ENCODE results near the gene GAREM1. TPM values are rescaled to one million over a fixed set of nuclear protein-coding genes. Genes with fewer than 3 reads are reported as not detected.

The GAREM1 gene
- total RNA-seq, 3 donors from 2014 or later = 14.5 to 29.0 (median 19.6) TPM

GRCh38 chr18:32317651-32318050 lies 153.0 kb downstream of the GAREM1 start:
- no peaks in the 10 kb centered on the region for H3K4me1 ChIP-seq (ENCODE audit: low read depth)
- DNase-seq (no peak), ATAC-seq (no peak)
- no peaks in the 10 kb centered on the region for H3K36me3 ChIP-seq (ENCODE audit: low read depth)
- H3K4me3 ChIP-seq = no peak overlapping the region
- TF ChIP-seq, protein P1, sequence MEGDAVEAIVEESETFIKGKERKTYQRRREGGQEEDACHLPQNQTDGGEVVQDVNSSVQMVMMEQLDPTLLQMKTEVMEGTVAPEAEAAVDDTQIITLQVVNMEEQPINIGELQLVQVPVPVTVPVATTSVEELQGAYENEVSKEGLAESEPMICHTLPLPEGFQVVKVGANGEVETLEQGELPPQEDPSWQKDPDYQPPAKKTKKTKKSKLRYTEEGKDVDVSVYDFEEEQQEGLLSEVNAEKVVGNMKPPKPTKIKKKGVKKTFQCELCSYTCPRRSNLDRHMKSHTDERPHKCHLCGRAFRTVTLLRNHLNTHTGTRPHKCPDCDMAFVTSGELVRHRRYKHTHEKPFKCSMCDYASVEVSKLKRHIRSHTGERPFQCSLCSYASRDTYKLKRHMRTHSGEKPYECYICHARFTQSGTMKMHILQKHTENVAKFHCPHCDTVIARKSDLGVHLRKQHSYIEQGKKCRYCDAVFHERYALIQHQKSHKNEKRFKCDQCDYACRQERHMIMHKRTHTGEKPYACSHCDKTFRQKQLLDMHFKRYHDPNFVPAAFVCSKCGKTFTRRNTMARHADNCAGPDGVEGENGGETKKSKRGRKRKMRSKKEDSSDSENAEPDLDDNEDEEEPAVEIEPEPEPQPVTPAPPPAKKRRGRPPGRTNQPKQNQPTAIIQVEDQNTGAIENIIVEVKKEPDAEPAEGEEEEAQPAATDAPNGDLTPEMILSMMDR (IDR thresholded peaks at IDR 0.05) = no peak
- H3K9me3 ChIP-seq = no peaks in the 10 kb centered on the region
- intact Hi-C loops (cut with DNase I, micrococcal nuclease) = no loop called here

DNA sequence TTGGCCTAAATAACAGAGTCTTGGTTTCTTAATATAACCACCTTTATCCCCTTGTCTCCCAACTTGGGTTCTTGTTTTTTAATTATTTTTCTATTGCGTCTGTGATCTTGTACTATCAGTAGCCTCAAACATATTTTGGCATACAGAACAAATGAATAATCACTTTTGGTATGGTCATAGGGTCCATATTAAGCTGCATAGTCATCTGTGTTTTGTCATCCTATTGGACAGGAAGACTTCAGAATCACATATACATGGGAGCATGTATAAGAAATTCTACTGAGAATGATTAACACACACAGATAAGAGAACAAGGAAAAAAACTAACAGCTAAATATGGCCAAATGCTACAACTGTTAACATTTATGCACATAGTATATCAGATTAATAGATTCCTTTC lies 154.8 kb downstream of the GAREM1 start:
- TF ChIP-seq, protein P1 (IDR thresholded peaks at IDR 0.05) = no peak
- no peaks in the 10 kb centered on the region for H3K4me1 ChIP-seq (ENCODE audit: low read depth)
- ATAC-seq = no peak
- no peak overlapping the region for H3K4me3 ChIP-seq
- DNase-seq = no peak
- H3K9me3 ChIP-seq = no peaks in the 10 kb centered on the region
- intact Hi-C loops (cut with DNase I, micrococcal nuclease) = no loop called here
- no peaks in the 10 kb centered on the region for H3K36me3 ChIP-seq (ENCODE audit: low read depth)

GRCh38 chr18:32310774-32311173 lies 159.9 kb downstream of the GAREM1 start:
- Histone ChIP-seq H3K4me3 (no peak overlapping the region), H3K36me3 (ENCODE audit: low read depth) (no peaks in the 10 kb centered on the region), H3K4me1 (ENCODE audit: low read depth) (no peaks in the 10 kb centered on the region), H3K9me3 (no peaks in the 10 kb centered on the region)
- no peak for DNase-seq
- intact Hi-C loops (cut with DNase I, micrococcal nuclease) = no loop called here
- TF ChIP-seq, protein P1 (IDR thresholded peaks at IDR 0.05) = no peak
- no peak for ATAC-seq

GRCh38 chr18:32310101-32310500 lies 160.6 kb downstream of the GAREM1 start:
- Histone ChIP-seq H3K4me3 (no peak overlapping the region), H3K36me3 (ENCODE audit: low read depth) (no peaks in the 10 kb centered on the region), H3K4me1 (ENCODE audit: low read depth) (no peaks in the 10 kb centered on the region), H3K9me3 (no peaks in the 10 kb centered on the region)
- intact Hi-C loops (cut with DNase I, micrococcal nuclease) = no loop called here
- ATAC-seq = peak; percentile 34
- DNase-seq = no peak
- TF ChIP-seq, protein P1 (IDR thresholded peaks at IDR 0.05) = no peak

- Histone ChIP-seq H3K4me3 (no peak overlapping the region), H3K4me1 (ENCODE audit: low read depth) (no peaks in the 10 kb centered on the region), H3K9me3 (no peaks in the 10 kb centered on the region), H3K36me3 (ENCODE audit: low read depth) (no peaks in the 10 kb centered on the region)
- DNase-seq = no peak
- peak; percentile 58 for ATAC-seq
- TF ChIP-seq, protein P1 (IDR thresholded peaks at IDR 0.05) = no peak
- intact Hi-C loops (cut with DNase I, micrococcal nuclease) = no loop called here
These were observed 162.1 kb downstream of the GAREM1 start for GRCh38 chr18:32308493-32309120.

DNA sequence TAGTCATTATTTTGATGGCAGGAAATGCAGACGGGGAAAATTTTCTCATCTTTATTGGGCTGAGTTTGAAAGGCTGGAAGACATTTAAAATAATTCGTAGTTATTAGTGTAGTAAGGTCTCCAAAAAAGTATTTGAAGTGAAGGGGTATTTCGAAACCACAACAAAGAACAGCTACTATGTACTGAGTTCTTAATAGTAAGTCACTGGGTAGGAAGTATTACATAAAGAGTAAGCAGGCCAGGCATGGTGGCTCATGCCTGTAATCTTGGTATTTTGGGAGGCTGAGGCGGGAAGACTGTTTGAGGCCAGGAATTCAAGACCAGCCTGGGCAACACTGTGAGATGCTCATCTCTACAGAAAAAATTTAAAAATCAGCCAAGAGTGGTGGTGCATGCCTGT lies 167.3 kb downstream of the GAREM1 start:
- Histone ChIP-seq H3K4me3 (no peak overlapping the region), H3K4me1 (ENCODE audit: low read depth) (no peaks in the 10 kb centered on the region), H3K9me3 (no peaks in the 10 kb centered on the region), H3K36me3 (ENCODE audit: low read depth) (no peaks in the 10 kb centered on the region)
- ATAC-seq = no peak
- no peak for DNase-seq
- TF ChIP-seq, protein P1 (IDR thresholded peaks at IDR 0.05) = no peak
- intact Hi-C loops (cut with DNase I, micrococcal nuclease) = no loop called here

Data from mucosa of descending colon (tissue), 3 donors.